Measurements from ENCODE around the gene MME.
"Not testable (repeated sequence)": the region's sequence is repeated elsewhere in the genome, so short reads cannot be mapped to it uniquely, and the experiment has no call there.

The MME gene

GRCh38 chr3:155130001-155130400, 49.9 kb downstream of the MME start:
- Histone ChIP-seq H3K4ac (ENCODE audit: low read depth, low read length) (no peak overlapping the region), H2BK120ac (ENCODE audit: low read depth, low read length) (no peak overlapping the region), H3K9ac (ENCODE audit: low read length) (no peak overlapping the region), H3K4me1 (ENCODE audit: control insufficient read depth, low read depth, low read length) (no peaks in the 10 kb centered on the region), H3K79me1 (ENCODE audit: low read length) (no peaks in the 10 kb centered on the region), H3K4me3 (ENCODE audit: low read length) (no peak overlapping the region), H4K5ac (ENCODE audit: low read length) (no peak overlapping the region), H4K8ac (ENCODE audit: low read depth, low read length) (no peak overlapping the region), H2BK5ac (ENCODE audit: low read length) (no peak overlapping the region), H2BK15ac (replicated peaks; ENCODE audit: low read depth) (no peak overlapping the region), H3K4me2 (ENCODE audit: low read length) (no peak overlapping the region), H3K27me3 (ENCODE audit: insufficient read depth, low read length, poor library complexity) (no peaks in the 10 kb centered on the region), H3K79me2 (ENCODE audit: control insufficient read depth, insufficient read depth, low read length) (no peaks in the 10 kb centered on the region), H2AK5ac (ENCODE audit: low read length) (no peak overlapping the region), H3K56ac (ENCODE audit: low read length) (no peak overlapping the region), H3K36me3 (ENCODE audit: control insufficient read depth, insufficient read depth, low read length) (no peaks in the 10 kb centered on the region), H3K27ac (ENCODE audit: low read depth, low read length) (no peak overlapping the region), H3K23ac (ENCODE audit: low read length) (no peak overlapping the region), H3K18ac (ENCODE audit: low read length) (no peak overlapping the region)
- no peak for DNase-seq

- Histone ChIP-seq H4K8ac (ENCODE audit: low read depth, low read length) (no peak overlapping the region), H3K4me3 (ENCODE audit: low read length) (no peak overlapping the region), H3K4me2 (ENCODE audit: low read length) (no peak overlapping the region), H3K9ac (ENCODE audit: low read length) (no peak overlapping the region), H3K18ac (ENCODE audit: low read length) (peak overlapping the region; percentile 39), H3K23ac (ENCODE audit: low read length) (no peak overlapping the region), H2BK5ac (ENCODE audit: low read length) (no peak overlapping the region), H3K79me2 (ENCODE audit: control insufficient read depth, insufficient read depth, low read length) (no peaks in the 10 kb centered on the region), H3K27ac (ENCODE audit: low read depth, low read length) (no peak overlapping the region), H3K27me3 (ENCODE audit: insufficient read depth, low read length, poor library complexity) (no peaks in the 10 kb centered on the region), H4K5ac (ENCODE audit: low read length) (no peak overlapping the region), H3K36me3 (ENCODE audit: control insufficient read depth, insufficient read depth, low read length) (no peaks in the 10 kb centered on the region), H2BK120ac (ENCODE audit: low read depth, low read length) (no peak overlapping the region), H3K4me1 (ENCODE audit: control insufficient read depth, low read depth, low read length) (no peaks in the 10 kb centered on the region), H3K79me1 (ENCODE audit: low read length) (no peaks in the 10 kb centered on the region), H3K4ac (ENCODE audit: low read depth, low read length) (no peak overlapping the region), H3K56ac (ENCODE audit: low read length) (no peak overlapping the region), H2AK5ac (ENCODE audit: low read length) (no peak overlapping the region), H2BK15ac (replicated peaks; ENCODE audit: low read depth) (no peak overlapping the region)
- WGBS (ENCODE audit: extremely low coverage, insufficient coverage, low lambda C conversion rate), result no CpG with 5 or more reads among the region's 4 CpGs
- DNase-seq, result no peak
These were observed 51.0 kb downstream of the MME start for GRCh38 chr3:155131104-155131503.

GRCh38 chr3:155134311-155134710, 54.2 kb downstream of the MME start:
- H3K18ac ChIP-seq (ENCODE audit: low read length); H2AK5ac ChIP-seq (ENCODE audit: low read length); H4K8ac ChIP-seq (ENCODE audit: low read depth, low read length); H2BK120ac ChIP-seq (ENCODE audit: low read depth, low read length); H3K27ac ChIP-seq (ENCODE audit: low read depth, low read length); H3K4me1 ChIP-seq (ENCODE audit: control insufficient read depth, low read depth, low read length); DNase-seq; H4K5ac ChIP-seq (ENCODE audit: low read length); H3K4ac ChIP-seq (ENCODE audit: low read depth, low read length); H3K56ac ChIP-seq (ENCODE audit: low read length); H3K23ac ChIP-seq (ENCODE audit: low read length); H3K4me3 ChIP-seq (ENCODE audit: low read length); H2BK5ac ChIP-seq (ENCODE audit: low read length); H3K79me2 ChIP-seq (ENCODE audit: control insufficient read depth, insufficient read depth, low read length); H3K36me3 ChIP-seq (ENCODE audit: control insufficient read depth, insufficient read depth, low read length); H3K4me2 ChIP-seq (ENCODE audit: low read length); H3K9ac ChIP-seq (ENCODE audit: low read length); H2BK15ac ChIP-seq (replicated peaks; ENCODE audit: low read depth); H3K27me3 ChIP-seq (ENCODE audit: insufficient read depth, low read length, poor library complexity); H3K79me1 ChIP-seq (ENCODE audit: low read length): not testable (repeated sequence)
- no CpG with 5 or more reads among the region's 1 CpG for WGBS (ENCODE audit: extremely low coverage, insufficient coverage, low lambda C conversion rate)

GRCh38 chr3:155135003-155135402, 54.9 kb downstream of the MME start:
- Histone ChIP-seq H3K56ac (ENCODE audit: low read length) (no peak overlapping the region), H3K4ac (ENCODE audit: low read depth, low read length) (no peak overlapping the region), H3K27ac (ENCODE audit: low read depth, low read length) (no peak overlapping the region), H3K79me1 (ENCODE audit: low read length) (no peaks in the 10 kb centered on the region), H3K4me3 (ENCODE audit: low read length) (no peak overlapping the region), H2BK5ac (ENCODE audit: low read length) (no peak overlapping the region), H2BK120ac (ENCODE audit: low read depth, low read length) (no peak overlapping the region), H3K23ac (ENCODE audit: low read length) (no peak overlapping the region), H3K27me3 (ENCODE audit: insufficient read depth, low read length, poor library complexity) (no peaks in the 10 kb centered on the region), H3K4me1 (ENCODE audit: control insufficient read depth, low read depth, low read length) (no peaks in the 10 kb centered on the region), H4K8ac (ENCODE audit: low read depth, low read length) (no peak overlapping the region), H3K79me2 (ENCODE audit: control insufficient read depth, insufficient read depth, low read length) (no peaks in the 10 kb centered on the region), H3K18ac (ENCODE audit: low read length) (no peak overlapping the region), H3K4me2 (ENCODE audit: low read length) (no peak overlapping the region), H4K5ac (ENCODE audit: low read length) (no peak overlapping the region), H3K9ac (ENCODE audit: low read length) (no peak overlapping the region), H3K36me3 (ENCODE audit: control insufficient read depth, insufficient read depth, low read length) (no peaks in the 10 kb centered on the region), H2BK15ac (replicated peaks; ENCODE audit: low read depth) (no peak overlapping the region), H2AK5ac (ENCODE audit: low read length) (no peak overlapping the region)
- no peak for DNase-seq

- H3K4me1 ChIP-seq (ENCODE audit: control insufficient read depth, low read depth, low read length), result no peaks in the 10 kb centered on the region
- H3K23ac ChIP-seq (ENCODE audit: low read length), result no peak overlapping the region
- H3K4ac ChIP-seq (ENCODE audit: low read depth, low read length), result no peak overlapping the region
- H3K79me1 ChIP-seq (ENCODE audit: low read length), result no peaks in the 10 kb centered on the region
- H3K56ac ChIP-seq (ENCODE audit: low read length), result no peak overlapping the region
- H2BK15ac ChIP-seq (replicated peaks; ENCODE audit: low read depth), result no peak overlapping the region
- H2BK120ac ChIP-seq (ENCODE audit: low read depth, low read length), result no peak overlapping the region
- H3K79me2 ChIP-seq (ENCODE audit: control insufficient read depth, insufficient read depth, low read length), result no peaks in the 10 kb centered on the region
- no peak overlapping the region for H3K9ac ChIP-seq (ENCODE audit: low read length)
- no peak overlapping the region for H2AK5ac ChIP-seq (ENCODE audit: low read length)
- no peak overlapping the region for H2BK5ac ChIP-seq (ENCODE audit: low read length)
- H3K4me3 ChIP-seq (ENCODE audit: low read length), result no peak overlapping the region
- DNase-seq, result no peak
- no peak overlapping the region for H3K27ac ChIP-seq (ENCODE audit: low read depth, low read length)
- no peak overlapping the region for H3K18ac ChIP-seq (ENCODE audit: low read length)
- no peaks in the 10 kb centered on the region for H3K27me3 ChIP-seq (ENCODE audit: insufficient read depth, low read length, poor library complexity)
- WGBS (ENCODE audit: extremely low coverage, insufficient coverage, low lambda C conversion rate), result no CpG with 5 or more reads among the region's 4 CpGs
- no peaks in the 10 kb centered on the region for H3K36me3 ChIP-seq (ENCODE audit: control insufficient read depth, insufficient read depth, low read length)
- no peak overlapping the region for H4K8ac ChIP-seq (ENCODE audit: low read depth, low read length)
- H4K5ac ChIP-seq (ENCODE audit: low read length), result peak overlapping the region; percentile 36
- H3K4me2 ChIP-seq (ENCODE audit: low read length), result no peak overlapping the region
These were observed 58.6 kb downstream of the MME start for GRCh38 chr3:155138677-155139076.

GRCh38 chr3:155147588-155147987, 67.5 kb downstream of the MME start:
- Histone ChIP-seq H2AK5ac (ENCODE audit: low read length) (no peak overlapping the region), H3K27me3 (ENCODE audit: insufficient read depth, low read length, poor library complexity) (no peaks in the 10 kb centered on the region), H3K79me2 (ENCODE audit: control insufficient read depth, insufficient read depth, low read length) (no peaks in the 10 kb centered on the region), H2BK120ac (ENCODE audit: low read depth, low read length) (no peak overlapping the region), H3K4ac (ENCODE audit: low read depth, low read length) (no peak overlapping the region), H3K27ac (ENCODE audit: low read depth, low read length) (no peak overlapping the region), H4K8ac (ENCODE audit: low read depth, low read length) (no peak overlapping the region), H3K36me3 (ENCODE audit: control insufficient read depth, insufficient read depth, low read length) (no peaks in the 10 kb centered on the region), H3K9ac (ENCODE audit: low read length) (no peak overlapping the region), H3K18ac (ENCODE audit: low read length) (no peak overlapping the region), H3K23ac (ENCODE audit: low read length) (no peak overlapping the region), H3K4me1 (ENCODE audit: control insufficient read depth, low read depth, low read length) (no peaks in the 10 kb centered on the region), H2BK15ac (replicated peaks; ENCODE audit: low read depth) (no peak overlapping the region), H3K56ac (ENCODE audit: low read length) (no peak overlapping the region), H3K4me3 (ENCODE audit: low read length) (no peak overlapping the region), H3K4me2 (ENCODE audit: low read length) (no peak overlapping the region), H2BK5ac (ENCODE audit: low read length) (no peak overlapping the region), H3K79me1 (ENCODE audit: low read length) (no peaks in the 10 kb centered on the region), H4K5ac (ENCODE audit: low read length) (no peak overlapping the region)
- DNase-seq, result no peak
- no CpG with 5 or more reads among the region's 1 CpG for WGBS (ENCODE audit: extremely low coverage, insufficient coverage, low lambda C conversion rate)

All from mesendoderm (in vitro differentiated cells).